Kidney (tissue), 14 donors: ENCODE data around the gene KLF6. TPM values are rescaled to one million over a fixed set of nuclear protein-coding genes. Genes with fewer than 3 reads are reported as not detected.

ENCODE experiments used
- DNase-seq, 5 donors: peaks; one replicate each; pipeline ENCODE4 v3.0.0-alpha.2; 2013 to 2020
- FAIRE-seq: peaks from 2 replicates; lab custom pipeline; 2012; peaks lifted over from hg19 to GRCh38; lab: Jason Lieb, UNC
- H3K27ac ChIP-seq, 2 donors: one replicate each; pipeline ENCODE4 v1.7.0; 2013; ENCODE audit warnings: low read depth in 2 of 2, low read length in 2 of 2, inconsistent platforms in 1 of 2
- H3K27me3 ChIP-seq: one replicate; pipeline ENCODE4 v1.7.1; 2013; ENCODE audit warnings: low read length, inconsistent platforms; ENCODE audit not compliant: control insufficient read depth, insufficient read depth
- H3K36me3 ChIP-seq, 3 donors: one replicate each; pipeline versions ENCODE4 v1.7.0 to v1.7.1; 2013; ENCODE audit warnings: low read length in 3 of 3, control low read depth in 1 of 3, inconsistent platforms in 1 of 3; ENCODE audit not compliant: insufficient read depth in 3 of 3, control insufficient read depth in 2 of 3
- H3K4me1 ChIP-seq, 3 donors: one replicate each; pipeline versions ENCODE4 v1.7.0 to v1.7.1; 2013; ENCODE audit warnings: low read length in 3 of 3, inconsistent platforms in 1 of 3, low read depth in 1 of 3; ENCODE audit not compliant: control insufficient read depth in 2 of 3, insufficient read depth in 2 of 3
- H3K4me3 ChIP-seq, 3 donors: one replicate each; pipeline versions ENCODE4 v1.7.0 to v1.8.1; 2013; ENCODE audit warnings: low read length in 3 of 3, control low read depth in 1 of 3, inconsistent platforms in 1 of 3
- H3K9ac ChIP-seq, 3 donors: one replicate each; pipeline versions ENCODE4 v1.7.0 to v1.7.1; 2013; ENCODE audit warnings: low read length in 3 of 3, control low read depth in 1 of 3, inconsistent platforms in 1 of 3
- H3K9me3 ChIP-seq, 3 donors: one replicate each; pipeline versions ENCODE4 v1.7.0 to v1.7.1; 2013; ENCODE audit warnings: low read length in 3 of 3, control low read depth in 1 of 3, inconsistent platforms in 1 of 3; ENCODE audit not compliant: control insufficient read depth in 2 of 3, insufficient read depth in 1 of 3
- intact Hi-C: fragments of 100-400 bp; cut with DNase I; formaldehyde crosslinking; loops from one replicate; pipeline ENCODE4 v1.11.1; 2022
- polyA plus RNA-seq: library from polyadenylated mRNA; stranded (reverse); fragments of 350-450 nt; fragmentation: Illumina TruSeq; extraction: RNeasy Lipid Tissue Mini Kit (QIAGEN cat#74804); gene quantifications from one replicate; pipeline ENCODE4 v1.2.3, GENCODE V29; 2014; ENCODE audit warnings: low read depth, low replicate concordance; ENCODE audit not compliant: insufficient read depth
- total RNA-seq: library from RNA; stranded (reverse); fragmentation: NEBNext Ultra II Directional; extraction: Animal tissue kit (Norgen Biotek cat#: 25700); gene quantifications from one replicate; pipeline ENCODE4 v1.2.1, GENCODE V29; 2021
- TF ChIP-seq, protein P1 (sequence below): IDR thresholded peaks from 3 replicates; pipeline ENCODE4 v1.5.1; 2012; ENCODE audit warnings: mild to moderate bottlenecking, moderate library complexity, borderline replicate concordance; ENCODE audit not compliant: insufficient read depth; ENCODE audit errors: extremely low read depth
- donor health status: control.
- donor health status: control.
- donor health status: control.
- donor health status: control.
- donor health status: control.
- donor health status: DM: yes; HTN: yes; CAD: no.
- donor health status: Normal renal cell carcinoma (clear cell type).

Gene KLF6
- total and polyA plus RNA-seq, 2 donors from 2014 or later: 27.8 to 230 TPM

- no peak overlapping the region for H3K27ac ChIP-seq
- H3K27me3 ChIP-seq: no peaks in the 10 kb centered on the region
- peak in 1 of 5 donors; percentile 1 for DNase-seq
- FAIRE-seq: no peak
- H3K9me3 ChIP-seq: no peaks in the 10 kb centered on the region
- TF ChIP-seq, protein P1, sequence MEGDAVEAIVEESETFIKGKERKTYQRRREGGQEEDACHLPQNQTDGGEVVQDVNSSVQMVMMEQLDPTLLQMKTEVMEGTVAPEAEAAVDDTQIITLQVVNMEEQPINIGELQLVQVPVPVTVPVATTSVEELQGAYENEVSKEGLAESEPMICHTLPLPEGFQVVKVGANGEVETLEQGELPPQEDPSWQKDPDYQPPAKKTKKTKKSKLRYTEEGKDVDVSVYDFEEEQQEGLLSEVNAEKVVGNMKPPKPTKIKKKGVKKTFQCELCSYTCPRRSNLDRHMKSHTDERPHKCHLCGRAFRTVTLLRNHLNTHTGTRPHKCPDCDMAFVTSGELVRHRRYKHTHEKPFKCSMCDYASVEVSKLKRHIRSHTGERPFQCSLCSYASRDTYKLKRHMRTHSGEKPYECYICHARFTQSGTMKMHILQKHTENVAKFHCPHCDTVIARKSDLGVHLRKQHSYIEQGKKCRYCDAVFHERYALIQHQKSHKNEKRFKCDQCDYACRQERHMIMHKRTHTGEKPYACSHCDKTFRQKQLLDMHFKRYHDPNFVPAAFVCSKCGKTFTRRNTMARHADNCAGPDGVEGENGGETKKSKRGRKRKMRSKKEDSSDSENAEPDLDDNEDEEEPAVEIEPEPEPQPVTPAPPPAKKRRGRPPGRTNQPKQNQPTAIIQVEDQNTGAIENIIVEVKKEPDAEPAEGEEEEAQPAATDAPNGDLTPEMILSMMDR: no peak
- no peaks in the 10 kb centered on the region for H3K36me3 ChIP-seq
- intact Hi-C loops: no loop called here
- H3K4me1 ChIP-seq: no peaks in the 10 kb centered on the region
- H3K9ac ChIP-seq: no peak overlapping the region
- peak overlapping the region in 1 of 3 donors; percentile 33 for H3K4me3 ChIP-seq
Measured at GRCh38 chr10:3741688-3742461, 43.1 kb downstream of the KLF6 start.

DNA sequence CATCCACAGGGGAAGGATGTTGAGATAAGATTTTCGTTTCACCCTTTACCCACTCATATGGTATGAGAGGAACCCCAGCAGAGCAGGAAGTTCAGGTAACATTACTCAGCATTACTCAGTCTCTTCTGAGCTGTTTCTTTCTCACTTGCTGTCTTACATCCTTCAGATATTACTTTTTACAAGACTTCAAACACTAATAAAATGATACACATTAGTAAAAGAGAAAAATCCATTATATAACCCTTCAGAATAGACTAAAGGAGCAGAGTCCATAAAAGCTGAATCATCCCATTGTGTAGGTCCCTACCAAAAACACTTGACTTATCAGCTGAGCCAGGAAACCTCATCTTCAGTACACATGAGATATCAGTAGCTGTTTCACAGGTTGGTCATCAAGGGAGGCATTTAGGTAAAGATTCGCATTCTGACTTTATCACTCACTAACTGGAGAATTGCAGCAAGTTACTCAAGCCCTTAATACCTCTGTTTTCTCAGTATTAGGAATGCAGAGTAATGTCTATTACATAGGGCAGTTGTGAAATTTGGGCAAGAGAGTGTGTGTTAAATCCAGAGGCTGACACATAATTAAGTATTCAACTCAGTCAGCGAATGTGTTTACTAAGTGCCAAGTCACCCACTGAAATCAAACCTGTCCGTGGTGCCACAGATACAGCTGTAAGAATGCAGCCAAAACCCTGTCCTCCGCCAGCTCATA lies 44.7 kb downstream of the KLF6 start:
- no peaks in the 10 kb centered on the region for H3K9me3 ChIP-seq
- FAIRE-seq: no peak
- no peak for DNase-seq
- H3K4me3 ChIP-seq: no peak overlapping the region
- no peak overlapping the region for H3K9ac ChIP-seq
- intact Hi-C loops: no loop called here
- no peaks in the 10 kb centered on the region for H3K4me1 ChIP-seq
- TF ChIP-seq, protein P1: no peak
- no peaks in the 10 kb centered on the region for H3K27me3 ChIP-seq
- H3K36me3 ChIP-seq: no peaks in the 10 kb centered on the region
- H3K27ac ChIP-seq: no peak overlapping the region

- Histone ChIP-seq H3K27me3 (no peaks in the 10 kb centered on the region), H3K4me3 (no peak overlapping the region), H3K27ac (no peak overlapping the region), H3K9ac (no peak overlapping the region), H3K36me3 (no peaks in the 10 kb centered on the region), H3K4me1 (no peaks in the 10 kb centered on the region), H3K9me3 (no peaks in the 10 kb centered on the region)
- FAIRE-seq: peak; percentile 25
- no peak for DNase-seq
- intact Hi-C loops: no loop called here
- TF ChIP-seq, protein P1: no peak
Measured at GRCh38 chr10:3738855-3739350, 46.1 kb downstream of the KLF6 start.
